HepG2 (cell line): ENCODE measurements around the gene NSUN2. TPM values are rescaled to one million over a fixed set of nuclear protein-coding genes. Genes with fewer than 3 reads are reported as not detected.

Experiments
- ATAC-seq: fragments of 200-7000 bp; cut with Tn5 transposase; 3 replicates; pipeline ENCODE4 v1.9.1; 2020; ENCODE audit warnings: mild to moderate bottlenecking, moderate library complexity
- BruUV-seq: library from RNA; stranded (reverse); fragments of 400-500 nt; replicated peaks from 2 replicates; lab custom pipeline; 2021; lab: Mats Ljungman, UMichigan
- CTCF ChIA-PET: fragments of 300-600 bp; formaldehyde crosslinking; extraction: SDS; loops from one replicate; lab custom pipeline; 2021; ENCODE audit warnings: low total read pairs, inconsistent platforms, low intra/inter-chr PET ratio; lab: Yijun Ruan, JAX
- POLR2A ChIA-PET: fragments of 350-600 bp; sonication (Branson Sonifier 250); formaldehyde crosslinking; loops from one replicate; lab custom pipeline; 2020; ENCODE audit warnings: antibody characterized with exemption, inconsistent platforms; lab: Yijun Ruan, JAX
- DNase-seq: peaks from one replicate; pipeline ENCODE4 v3.0.0-alpha.2; 2015; ENCODE audit warnings: low spot score
- FAIRE-seq: peaks from 3 replicates; lab custom pipeline; 2011; peaks lifted over from hg19 to GRCh38; lab: Jason Lieb, UNC
- H2AFZ ChIP-seq: one replicate; pipeline ENCODE4 v1.6.1; 2011; ENCODE audit warnings: low read length, inconsistent platforms
- H3K27ac ChIP-seq: fragments of 300-600 bp; 3 replicates; pipeline ENCODE4 v1.8.0; 2011; ENCODE audit warnings: mixed run types, mild to moderate bottlenecking, mixed read lengths, low read length, inconsistent platforms; ENCODE audit not compliant: insufficient read depth; ENCODE audit errors: extremely low read length
- H3K27me3 ChIP-seq, 2 experiments: fragments of 200-600 bp in 1 of 2; 2 replicates in 1 of 2; 3 replicates in 1 of 2; pipeline versions ENCODE4 v1.6.0 to v1.8.0; 2011; ENCODE audit warnings: low read length in 2 of 2, mild to moderate bottlenecking in 2 of 2, moderate library complexity in 2 of 2, inconsistent platforms in 1 of 2; ENCODE audit not compliant: insufficient read depth in 2 of 2, control insufficient read depth in 1 of 2
- H3K36me3 ChIP-seq, 2 experiments: fragments of 200-600 bp in 1 of 2; replicated peaks in 1 of 2; 2 replicates in 1 of 2; 3 replicates in 1 of 2; pipeline versions ENCODE4 v1.5.1 to v1.8.0; 2011; ENCODE audit warnings: low read length in 2 of 2, inconsistent platforms in 1 of 2; ENCODE audit not compliant: insufficient read depth in 2 of 2, control insufficient read depth in 1 of 2
- H3K4me1 ChIP-seq: 2 replicates; pipeline ENCODE4 v1.5.1; 2012; ENCODE audit warnings: low read length, inconsistent platforms; ENCODE audit not compliant: insufficient read depth
- H3K4me2 ChIP-seq: 2 replicates; pipeline ENCODE4 v1.6.0; 2011; ENCODE audit warnings: low read depth, low read length, inconsistent platforms
- H3K4me3 ChIP-seq, 3 experiments: fragments of 200-600 bp in 1 of 3; sonication (generic), shearing (Covaris generic) in 1 of 3; replicated peaks in 1 of 3; 2 replicates each; pipeline ENCODE4 v1.5.1; 2011 to 2016; ENCODE audit warnings: low read length in 3 of 3, inconsistent platforms in 2 of 3, low read depth in 2 of 3, mild to moderate bottlenecking in 2 of 3, control low read depth in 1 of 3, mixed read lengths in 1 of 3; ENCODE audit not compliant: insufficient read depth in 1 of 3
- H3K79me2 ChIP-seq: one replicate; pipeline ENCODE4 v1.6.1; 2011; ENCODE audit warnings: low read length, inconsistent platforms; ENCODE audit not compliant: insufficient read depth
- H3K9ac ChIP-seq: 2 replicates; pipeline ENCODE4 v1.6.0; 2011; ENCODE audit warnings: mild to moderate bottlenecking, low read depth, low read length, inconsistent platforms; ENCODE audit not compliant: insufficient read depth
- H3K9me3 ChIP-seq: 2 replicates; pipeline ENCODE4 v1.5.1; 2012; ENCODE audit warnings: mild to moderate bottlenecking, low read length
- H4K20me1 ChIP-seq: 2 replicates; pipeline ENCODE4 v1.6.0; 2011; ENCODE audit warnings: inconsistent platforms, mild to moderate bottlenecking, low read length, moderate library complexity; ENCODE audit not compliant: insufficient read depth
- ARHGAP35 ChIP-seq: sonication (generic); formaldehyde crosslinking; IDR thresholded peaks from 2 replicates; pipeline ENCODE4 v1.9.0; 2022; ENCODE audit warnings: mild to moderate bottlenecking, inconsistent platforms, moderate library complexity, missing genetic modification reagents, borderline replicate concordance
- ATF7 ChIP-seq, 2 experiments: fragments of 450-650 bp in 1 of 2; sonication (generic) in 1 of 2; formaldehyde crosslinking in 1 of 2; IDR thresholded peaks; 2 replicates each; pipeline versions ENCODE4 v1.4.0 to v1.6.1; 2016 to 2020; ENCODE audit warnings: antibody characterized with exemption in 1 of 2, mild to moderate bottlenecking in 1 of 2, missing genetic modification reagents in 1 of 2
- BRD4 ChIP-seq: sonication (generic); formaldehyde crosslinking; IDR thresholded peaks from 2 replicates; pipeline ENCODE4 v1.4.0; 2020; ENCODE audit warnings: missing genetic modification reagents
- CBX2 ChIP-seq, 2 experiments: fragments of 200-600 bp in 1 of 2; sonication (generic); formaldehyde crosslinking in 1 of 2; IDR thresholded peaks; 2 replicates each; pipeline versions ENCODE4 v1.7.0 to v1.8.1; 2018 to 2022; ENCODE audit warnings: low read depth in 2 of 2, low read length in 1 of 2, mild to moderate bottlenecking in 1 of 2, missing genetic modification reagents in 1 of 2
- GATAD2A ChIP-seq: IDR thresholded peaks from 2 replicates; pipeline ENCODE4 v1.6.1; 2016
- HDAC6 ChIP-seq: fragments of 200-600 bp; sonication (generic); IDR thresholded peaks from 2 replicates; pipeline ENCODE4 v1.7.0; 2017; ENCODE audit warnings: mild to moderate bottlenecking, antibody characterized with exemption, low read length, low read depth
- HNRNPK ChIP-seq: fragments of 200-400 bp; formaldehyde crosslinking; IDR thresholded peaks from 2 replicates; pipeline ENCODE4 v1.6.1; 2018; ENCODE audit warnings: low read length, low read depth, moderate library complexity, mild to moderate bottlenecking; ENCODE audit not compliant: poor library complexity, severe bottlenecking
- RFX5 ChIP-seq: IDR thresholded peaks from 2 replicates; pipeline ENCODE4 v1.6.1; 2011; ENCODE audit warnings: low read depth, low read length, improper control_type of control experiment
- SALL2 ChIP-seq: sonication (generic); formaldehyde crosslinking; IDR thresholded peaks from 2 replicates; pipeline ENCODE4 v1.8.1; 2023; ENCODE audit warnings: mild to moderate bottlenecking, missing genetic modification reagents, inconsistent platforms
- WGBS: methylation state at CpG from one replicate; pipeline ENCODE4 v1.1.6; 2017; ENCODE audit warnings: low lambda C conversion rate; 5-methylcytosine and 5-hydroxymethylcytosine counted together
- in situ Hi-C: cut with HindIII; loops from 2 replicates; pipeline ENCODE4 v1.10.0; 2017; ENCODE audit warnings: low pct_unique_long_range_greater_than_20kb; ENCODE audit not compliant: extremely low pct_ligation_motif_present
- intact Hi-C: fragments of 100-400 bp; cut with micrococcal nuclease; formaldehyde crosslinking; loops from one replicate; pipeline ENCODE4 v1.10.0; 2022; ENCODE audit not compliant: unreplicated experiment
- polyA plus RNA-seq, 8 experiments: library from polyadenylated mRNA; depleted of rRNA in 3 of 8; stranded (reverse) in 7 of 8; unstranded in 1 of 8; fragments of >200 nt; fragmentation: Illumina TruSeq in 4 of 8; extraction: Trizol in 4 of 8; gene quantifications; 2 replicates each; pipeline versions ENCODE4 v1.2.1 to v1.2.3, GENCODE V29; 2011 to 2016; ENCODE audit warnings: low read depth in 4 of 8, missing spikeins in 1 of 8, mixed read lengths in 1 of 8; ENCODE audit not compliant: insufficient read depth in 1 of 8
- total RNA-seq, 5 experiments: library from RNA; depleted of rRNA; stranded (reverse); fragments of >200 nt; fragmentation: Illumina TruSeq; extraction: Trizol; gene quantifications; 2 replicates each; pipeline ENCODE4 v1.2.3, GENCODE V29; 2016; ENCODE audit warnings: low read depth in 1 of 5
- TF ChIP-seq, protein P1 (sequence below): sonication (generic); formaldehyde crosslinking; IDR thresholded peaks from 2 replicates; pipeline ENCODE4 v1.4.0; 2020; ENCODE audit warnings: missing genetic modification reagents
- TF ChIP-seq, protein P2 (sequence below): sonication (generic); formaldehyde crosslinking; IDR thresholded peaks from 2 replicates; pipeline ENCODE4 v1.4.0; 2020; ENCODE audit warnings: missing genetic modification reagents, low read depth, mild to moderate bottlenecking, borderline replicate concordance
- TF ChIP-seq, protein P3 (sequence below): sonication (generic); formaldehyde crosslinking; IDR thresholded peaks from 2 replicates; pipeline ENCODE4 v1.9.0; 2022; ENCODE audit warnings: low read depth, missing genetic modification reagents

NSUN2 gene
- total and polyA plus RNA-seq, 2 of the 13 experiments (the other 11 are each of a cell fraction or from before 2014, with no cell fraction given), result 51.7 to 69.1 TPM

DNA sequence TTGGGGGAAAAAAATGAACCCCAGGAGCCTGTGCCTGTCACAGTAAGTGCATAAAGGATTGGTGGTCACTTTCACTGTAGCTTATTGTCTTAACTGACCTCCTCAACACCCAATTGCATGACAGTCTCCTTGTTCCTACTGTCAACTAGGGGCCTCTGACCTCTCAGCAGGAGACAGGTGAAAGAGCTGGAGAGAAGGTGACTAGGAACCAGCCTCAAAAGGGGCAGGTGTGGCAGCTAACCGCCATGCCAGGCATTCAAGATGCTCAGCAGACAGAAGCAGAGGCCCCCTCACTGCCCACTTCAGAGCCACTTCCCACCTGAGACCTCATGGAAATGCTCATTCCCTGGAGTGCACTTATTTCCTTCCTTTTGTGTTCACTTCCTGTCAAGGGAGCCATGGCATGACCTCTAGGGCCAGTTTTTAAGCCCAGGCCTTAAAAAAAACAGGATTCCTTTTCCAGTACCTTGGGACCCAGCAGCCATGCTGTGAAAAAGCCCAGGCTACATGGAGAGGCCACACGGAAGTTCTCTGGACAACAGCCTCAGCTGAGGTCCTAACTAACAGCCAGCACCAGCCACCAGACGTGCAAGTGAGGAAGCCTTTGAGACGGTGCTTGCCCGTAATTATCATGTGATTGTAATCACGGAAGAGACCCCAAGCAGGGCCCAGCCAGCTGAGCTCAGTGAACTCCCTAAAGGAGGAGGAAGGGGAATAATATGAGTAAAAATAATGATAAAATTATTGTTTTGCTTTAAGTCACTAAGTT lies 74.9 kb downstream of the NSUN2 start:
- in situ Hi-C loops (loop anchor here (25.0 kb wide), 1 partner anchor 671 kb away; no protein-coding TSS in a partner anchor), intact Hi-C loops (no loop called here)
- FAIRE-seq (no peak), ATAC-seq (no peak), DNase-seq (no peak)
- TF ChIP-seq ATF7 (IDR thresholded peaks at IDR 0.05), result no peak
- no peak for TF ChIP-seq ATF7 (CRISPR knock-in tag; IDR thresholded peaks at IDR 0.05)
- TF ChIP-seq BRD4 (CRISPR knock-in tag), result no peak
- TF ChIP-seq, protein P1, sequence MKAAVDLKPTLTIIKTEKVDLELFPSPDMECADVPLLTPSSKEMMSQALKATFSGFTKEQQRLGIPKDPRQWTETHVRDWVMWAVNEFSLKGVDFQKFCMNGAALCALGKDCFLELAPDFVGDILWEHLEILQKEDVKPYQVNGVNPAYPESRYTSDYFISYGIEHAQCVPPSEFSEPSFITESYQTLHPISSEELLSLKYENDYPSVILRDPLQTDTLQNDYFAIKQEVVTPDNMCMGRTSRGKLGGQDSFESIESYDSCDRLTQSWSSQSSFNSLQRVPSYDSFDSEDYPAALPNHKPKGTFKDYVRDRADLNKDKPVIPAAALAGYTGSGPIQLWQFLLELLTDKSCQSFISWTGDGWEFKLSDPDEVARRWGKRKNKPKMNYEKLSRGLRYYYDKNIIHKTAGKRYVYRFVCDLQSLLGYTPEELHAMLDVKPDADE (CRISPR knock-in tag), result no peak
- TF ChIP-seq, protein P2, sequence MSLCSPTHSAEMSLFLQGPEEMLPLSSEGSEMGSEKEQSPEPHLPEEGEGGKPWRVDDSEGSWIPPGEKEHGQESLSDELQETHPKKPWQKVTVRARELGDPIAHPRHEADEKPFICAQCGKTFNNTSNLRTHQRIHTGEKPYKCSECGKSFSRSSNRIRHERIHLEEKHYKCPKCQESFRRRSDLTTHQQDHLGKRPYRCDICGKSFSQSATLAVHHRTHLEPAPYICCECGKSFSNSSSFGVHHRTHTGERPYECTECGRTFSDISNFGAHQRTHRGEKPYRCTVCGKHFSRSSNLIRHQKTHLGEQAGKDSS, result no peak
- TF ChIP-seq HNRNPK, result no peak
- TF ChIP-seq ARHGAP35 (CRISPR knock-in tag), result no peak
- no peak for TF ChIP-seq SALL2 (CRISPR knock-in tag)
- no peak for TF ChIP-seq GATAD2A (CRISPR knock-in tag)
- no peak for TF ChIP-seq CBX2 (IDR thresholded peaks at IDR 0.05; ENCODE audit: low read depth, low read length)
- no peak for TF ChIP-seq CBX2 (CRISPR knock-in tag; IDR thresholded peaks at IDR 0.05; ENCODE audit: low read depth)
- TF ChIP-seq HDAC6, result no peak
- TF ChIP-seq, protein P3, sequence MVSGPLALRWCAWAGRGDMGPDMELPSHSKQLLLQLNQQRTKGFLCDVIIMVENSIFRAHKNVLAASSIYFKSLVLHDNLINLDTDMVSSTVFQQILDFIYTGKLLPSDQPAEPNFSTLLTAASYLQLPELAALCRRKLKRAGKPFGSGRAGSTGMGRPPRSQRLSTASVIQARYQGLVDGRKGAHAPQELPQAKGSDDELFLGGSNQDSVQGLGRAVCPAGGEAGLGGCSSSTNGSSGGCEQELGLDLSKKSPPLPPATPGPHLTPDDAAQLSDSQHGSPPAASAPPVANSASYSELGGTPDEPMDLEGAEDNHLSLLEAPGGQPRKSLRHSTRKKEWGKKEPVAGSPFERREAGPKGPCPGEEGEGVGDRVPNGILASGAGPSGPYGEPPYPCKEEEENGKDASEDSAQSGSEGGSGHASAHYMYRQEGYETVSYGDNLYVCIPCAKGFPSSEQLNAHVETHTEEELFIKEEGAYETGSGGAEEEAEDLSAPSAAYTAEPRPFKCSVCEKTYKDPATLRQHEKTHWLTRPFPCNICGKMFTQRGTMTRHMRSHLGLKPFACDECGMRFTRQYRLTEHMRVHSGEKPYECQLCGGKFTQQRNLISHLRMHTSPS (CRISPR knock-in tag), result no peak
- no peak for TF ChIP-seq RFX5
- H3K36me3 ChIP-seq, result no peaks in the 10 kb centered on the region
- no peaks in the 10 kb centered on the region for H3K9me3 ChIP-seq
- H4K20me1 ChIP-seq, result no peaks in the 10 kb centered on the region
- ChIA-PET CTCF (no interaction called here), POLR2A (no interaction called here)
- H3K4me1 ChIP-seq, result no peaks in the 10 kb centered on the region
- no peak overlapping the region for H3K4me2 ChIP-seq
- no peak overlapping the region for H3K27ac ChIP-seq
- H2AFZ ChIP-seq, result no peak overlapping the region
- H3K27me3 ChIP-seq, result peaks cover 0 to 5% of the 10 kb centered on the region in 2 experiments; a peak in 1 of 5 replicates
- no peak overlapping the region for H3K4me3 ChIP-seq
- H3K79me2 ChIP-seq, result no peaks in the 10 kb centered on the region
- BruUV-seq, result no TSS peak
- H3K9ac ChIP-seq, result no peak overlapping the region
- 25% methylated on average over 5 of the region's 6 CpGs for WGBS
